K562 (cell line): ENCODE results near the gene CHPF2.

ENCODE experiments used
- CTCF ChIP-seq, 3 experiments: IDR thresholded peaks in 2 of 3; conservative IDR thresholded peaks in 1 of 3; 2 replicates each; pipeline ENCODE4 v1.5.1; 2011 to 2012; ENCODE audit warnings: low read length in 3 of 3, mild to moderate bottlenecking in 3 of 3, control low read depth in 2 of 3, improper control_type of control experiment in 1 of 3, inconsistent platforms in 1 of 3, low read depth in 1 of 3, mixed read lengths in 1 of 3, moderate library complexity in 1 of 3; ENCODE audit not compliant: insufficient read depth in 2 of 3
- FOS ChIP-seq: IDR thresholded peaks from 3 replicates; pipeline ENCODE4 v1.6.1; 2011; ENCODE audit not compliant: insufficient read length; ENCODE audit errors: extremely low read depth
- MEIS2 ChIP-seq: fragments of 450-650 bp; IDR thresholded peaks from 2 replicates; pipeline ENCODE4 v1.6.1; 2014; ENCODE audit warnings: mild to moderate bottlenecking; ENCODE audit not compliant: partially characterized antibody
- PKNOX1 ChIP-seq: fragments of 450-650 bp; IDR thresholded peaks from 2 replicates; pipeline ENCODE4 v1.6.1; 2016
- POLR2AphosphoS5 ChIP-seq: IDR thresholded peaks from 2 replicates; pipeline ENCODE4 v1.6.1; 2011; ENCODE audit warnings: mild to moderate bottlenecking, low read depth, low read length, moderate library complexity; ENCODE audit not compliant: control insufficient read depth, insufficient read depth
- RCOR1 ChIP-seq, 2 experiments: IDR thresholded peaks; 2 replicates each; pipeline ENCODE4 v1.6.1; 2012; ENCODE audit warnings: low read depth in 2 of 2, low read length in 2 of 2, borderline replicate concordance in 1 of 2, improper control_type of control experiment in 1 of 2
- RFX5 ChIP-seq: IDR thresholded peaks from 2 replicates; pipeline ENCODE4 v1.6.1; 2011; ENCODE audit warnings: low read depth, mild to moderate bottlenecking, improper control_type of control experiment, low read length
- SREBF1 ChIP-seq: fragments of 150-350 bp; IDR thresholded peaks from 2 replicates; pipeline ENCODE4 v1.6.1; 2014; ENCODE audit warnings: antibody characterized with exemption, low read depth, low read length, borderline replicate concordance
- SRF ChIP-seq, 2 experiments: fragments of 250-450, 450-650 bp in 1 of 2; sonication (Bioruptor Pico) in 1 of 2; sonication (generic) in 1 of 2; formaldehyde crosslinking; IDR thresholded peaks; 2 replicates each; pipeline versions ENCODE4 v1.5.0 to v1.5.1; 2020 to 2022; ENCODE audit warnings: mild to moderate bottlenecking in 1 of 2, missing genetic modification reagents in 1 of 2
- ZNF395 ChIP-seq: fragments of 200-800 bp; sonication (Bioruptor generic); IDR thresholded peaks from 2 replicates; pipeline ENCODE4 v1.6.1; 2017; ENCODE audit warnings: missing genetic modification characterization, missing compliant biosample characterization
- TF ChIP-seq, protein P1 (sequence below): sonication (generic); formaldehyde crosslinking; IDR thresholded peaks from 2 replicates; pipeline ENCODE4 v1.8.1; 2023; ENCODE audit warnings: mild to moderate bottlenecking, missing genetic modification reagents
- TF ChIP-seq, protein P2 (sequence below): IDR thresholded peaks from 3 replicates; pipeline ENCODE4 v1.6.1; 2011; ENCODE audit warnings: borderline replicate concordance, mild to moderate bottlenecking, moderate library complexity; ENCODE audit not compliant: insufficient read length; ENCODE audit errors: extremely low read depth

- no peak for TF ChIP-seq FOS
- TF ChIP-seq CTCF (IDR thresholded peaks at IDR 0.05 in 2 of 3, conservative IDR thresholded peaks at IDR 0.05 in 1 of 3; ENCODE audit: insufficient read depth in 2 of 3, low read depth in 1 of 3, low read length in 3 of 3): no peak
- TF ChIP-seq, protein P1, sequence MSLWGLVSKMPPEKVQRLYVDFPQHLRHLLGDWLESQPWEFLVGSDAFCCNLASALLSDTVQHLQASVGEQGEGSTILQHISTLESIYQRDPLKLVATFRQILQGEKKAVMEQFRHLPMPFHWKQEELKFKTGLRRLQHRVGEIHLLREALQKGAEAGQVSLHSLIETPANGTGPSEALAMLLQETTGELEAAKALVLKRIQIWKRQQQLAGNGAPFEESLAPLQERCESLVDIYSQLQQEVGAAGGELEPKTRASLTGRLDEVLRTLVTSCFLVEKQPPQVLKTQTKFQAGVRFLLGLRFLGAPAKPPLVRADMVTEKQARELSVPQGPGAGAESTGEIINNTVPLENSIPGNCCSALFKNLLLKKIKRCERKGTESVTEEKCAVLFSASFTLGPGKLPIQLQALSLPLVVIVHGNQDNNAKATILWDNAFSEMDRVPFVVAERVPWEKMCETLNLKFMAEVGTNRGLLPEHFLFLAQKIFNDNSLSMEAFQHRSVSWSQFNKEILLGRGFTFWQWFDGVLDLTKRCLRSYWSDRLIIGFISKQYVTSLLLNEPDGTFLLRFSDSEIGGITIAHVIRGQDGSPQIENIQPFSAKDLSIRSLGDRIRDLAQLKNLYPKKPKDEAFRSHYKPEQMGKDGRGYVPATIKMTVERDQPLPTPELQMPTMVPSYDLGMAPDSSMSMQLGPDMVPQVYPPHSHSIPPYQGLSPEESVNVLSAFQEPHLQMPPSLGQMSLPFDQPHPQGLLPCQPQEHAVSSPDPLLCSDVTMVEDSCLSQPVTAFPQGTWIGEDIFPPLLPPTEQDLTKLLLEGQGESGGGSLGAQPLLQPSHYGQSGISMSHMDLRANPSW (CRISPR knock-in tag): no peak
- TF ChIP-seq, protein P2, sequence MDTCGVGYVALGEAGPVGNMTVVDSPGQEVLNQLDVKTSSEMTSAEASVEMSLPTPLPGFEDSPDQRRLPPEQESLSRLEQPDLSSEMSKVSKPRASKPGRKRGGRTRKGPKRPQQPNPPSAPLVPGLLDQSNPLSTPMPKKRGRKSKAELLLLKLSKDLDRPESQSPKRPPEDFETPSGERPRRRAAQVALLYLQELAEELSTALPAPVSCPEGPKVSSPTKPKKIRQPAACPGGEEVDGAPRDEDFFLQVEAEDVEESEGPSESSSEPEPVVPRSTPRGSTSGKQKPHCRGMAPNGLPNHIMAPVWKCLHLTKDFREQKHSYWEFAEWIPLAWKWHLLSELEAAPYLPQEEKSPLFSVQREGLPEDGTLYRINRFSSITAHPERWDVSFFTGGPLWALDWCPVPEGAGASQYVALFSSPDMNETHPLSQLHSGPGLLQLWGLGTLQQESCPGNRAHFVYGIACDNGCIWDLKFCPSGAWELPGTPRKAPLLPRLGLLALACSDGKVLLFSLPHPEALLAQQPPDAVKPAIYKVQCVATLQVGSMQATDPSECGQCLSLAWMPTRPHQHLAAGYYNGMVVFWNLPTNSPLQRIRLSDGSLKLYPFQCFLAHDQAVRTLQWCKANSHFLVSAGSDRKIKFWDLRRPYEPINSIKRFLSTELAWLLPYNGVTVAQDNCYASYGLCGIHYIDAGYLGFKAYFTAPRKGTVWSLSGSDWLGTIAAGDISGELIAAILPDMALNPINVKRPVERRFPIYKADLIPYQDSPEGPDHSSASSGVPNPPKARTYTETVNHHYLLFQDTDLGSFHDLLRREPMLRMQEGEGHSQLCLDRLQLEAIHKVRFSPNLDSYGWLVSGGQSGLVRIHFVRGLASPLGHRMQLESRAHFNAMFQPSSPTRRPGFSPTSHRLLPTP: no peak
- no peak for TF ChIP-seq SREBF1
- no peak for TF ChIP-seq RFX5
- TF ChIP-seq RCOR1 (IDR thresholded peaks at IDR 0.05; ENCODE audit: borderline replicate concordance in 1 of 2, low read depth in 2 of 2, low read length in 2 of 2): no peak
- TF ChIP-seq SRF (CRISPR knock-in tag; IDR thresholded peaks at IDR 0.05): no peak
- no peak for TF ChIP-seq ZNF395
- no peak for TF ChIP-seq PKNOX1
- no peak for TF ChIP-seq POLR2AphosphoS5
- no peak for TF ChIP-seq MEIS2
These were observed 25.0 kb upstream of the CHPF2 start for GRCh38 chr7:151207315-151207714.
